PFSK-1 (cell line): ENCODE measurements around the gene CLEC4G. TPM values are rescaled to one million over a fixed set of nuclear protein-coding genes. Genes with fewer than 3 reads are reported as not detected.

Source experiments
- FOXP2 ChIP-seq: optimal IDR thresholded peaks from 2 replicates; pipeline ENCODE3; 2011; ENCODE audit warnings: borderline replicate concordance, control low read depth, inconsistent platforms; ENCODE audit not compliant: insufficient read depth; ENCODE audit errors: extremely low read length, extremely low read depth
- POLR2AphosphoS5 ChIP-seq: IDR thresholded peaks from 2 replicates; pipeline ENCODE4 v1.6.1; 2012; ENCODE audit warnings: low read depth, mild to moderate bottlenecking, control low read depth, low read length, moderate library complexity
- REST ChIP-seq, 2 experiments: IDR thresholded peaks; 2 replicates each; pipeline versions ENCODE4 v1.6.1 to v1.8.0; 2011 to 2012; ENCODE audit warnings: low read depth in 2 of 2, low read length in 2 of 2, control low read depth in 1 of 2, inconsistent platforms in 1 of 2, mild to moderate bottlenecking in 1 of 2, moderate library complexity in 1 of 2; ENCODE audit not compliant: insufficient read depth in 1 of 2
- SIN3A ChIP-seq: IDR thresholded peaks from 2 replicates; pipeline ENCODE4 v1.6.1; 2012; ENCODE audit warnings: mild to moderate bottlenecking, low read length, moderate library complexity, borderline replicate concordance; ENCODE audit not compliant: insufficient read depth
- TAF1 ChIP-seq: IDR thresholded peaks from 2 replicates; pipeline ENCODE4 v1.6.1; 2012; ENCODE audit warnings: low read length, control low read depth, borderline replicate concordance; ENCODE audit not compliant: insufficient read depth
- polyA plus RNA-seq: library from polyadenylated mRNA; unstranded; fragments of >200 nt; gene quantifications from one replicate; pipeline ENCODE4 v1.2.1, GENCODE V29; 2012; ENCODE audit warnings: low read depth, missing spikeins; ENCODE audit not compliant: insufficient read length

Gene CLEC4G
- polyA plus RNA-seq = not detected

- no peak for TF ChIP-seq SIN3A
- no peak for TF ChIP-seq REST (IDR thresholded peaks at IDR 0.05; ENCODE audit: insufficient read depth in 1 of 2, low read depth in 2 of 2, low read length in 2 of 2)
- no peak for TF ChIP-seq TAF1
- no peak for TF ChIP-seq POLR2AphosphoS5
- no peak for TF ChIP-seq FOXP2
These were observed at the start of gene CLEC4G for GRCh38 chr19:7732045-7732444. CLEC4G (minus strand) TSS chr19:7732110; CDS start chr19:7732102, 8 bp downstream.

- TF ChIP-seq FOXP2 (no peak), REST (IDR thresholded peaks at IDR 0.05; ENCODE audit: insufficient read depth in 1 of 2, low read depth in 2 of 2, low read length in 2 of 2) (no peak), POLR2AphosphoS5 (no peak), SIN3A (no peak), TAF1 (no peak)
These were observed 49.2 kb upstream of the CLEC4G start for GRCh38 chr19:7781157-7781556.

- TF ChIP-seq TAF1 = no peak
- no peak for TF ChIP-seq SIN3A
- TF ChIP-seq FOXP2 = no peak
- no peak for TF ChIP-seq REST (IDR thresholded peaks at IDR 0.05; ENCODE audit: insufficient read depth in 1 of 2, low read depth in 2 of 2, low read length in 2 of 2)
- TF ChIP-seq POLR2AphosphoS5 = no peak
These were observed 47.9 kb upstream of the CLEC4G start for GRCh38 chr19:7779631-7780486.

GRCh38 chr19:7778081-7778480 is 46.2 kb upstream of the CLEC4G start:
- TF ChIP-seq SIN3A = no peak
- no peak for TF ChIP-seq REST (IDR thresholded peaks at IDR 0.05; ENCODE audit: insufficient read depth in 1 of 2, low read depth in 2 of 2, low read length in 2 of 2)
- TF ChIP-seq POLR2AphosphoS5 = no peak
- TF ChIP-seq FOXP2 = no peak
- TF ChIP-seq TAF1 = no peak
